PFSK-1 (cell line): ENCODE results near the gene HDGFL2.

Source experiments
- FOXP2 ChIP-seq: optimal IDR thresholded peaks from 2 replicates; pipeline ENCODE3; 2011; ENCODE audit warnings: borderline replicate concordance, control low read depth, inconsistent platforms; ENCODE audit not compliant: insufficient read depth; ENCODE audit errors: extremely low read length, extremely low read depth
- POLR2AphosphoS5 ChIP-seq: IDR thresholded peaks from 2 replicates; pipeline ENCODE4 v1.6.1; 2012; ENCODE audit warnings: low read depth, mild to moderate bottlenecking, control low read depth, low read length, moderate library complexity
- SIN3A ChIP-seq: IDR thresholded peaks from 2 replicates; pipeline ENCODE4 v1.6.1; 2012; ENCODE audit warnings: mild to moderate bottlenecking, low read length, moderate library complexity, borderline replicate concordance; ENCODE audit not compliant: insufficient read depth
- TAF1 ChIP-seq: IDR thresholded peaks from 2 replicates; pipeline ENCODE4 v1.6.1; 2012; ENCODE audit warnings: low read length, control low read depth, borderline replicate concordance; ENCODE audit not compliant: insufficient read depth
- TF ChIP-seq, protein P1 (sequence below), 2 experiments: IDR thresholded peaks; 2 replicates each; pipeline versions ENCODE4 v1.6.1 to v1.8.0; 2011 to 2012; ENCODE audit warnings: low read depth in 2 of 2, low read length in 2 of 2, control low read depth in 1 of 2, inconsistent platforms in 1 of 2, mild to moderate bottlenecking in 1 of 2, moderate library complexity in 1 of 2; ENCODE audit not compliant: insufficient read depth in 1 of 2

The HDGFL2 gene

GRCh38 chr19:4487572-4487971, 15.5 kb downstream of the HDGFL2 start:
- TF ChIP-seq FOXP2 (no peak), SIN3A (no peak)

DNA sequence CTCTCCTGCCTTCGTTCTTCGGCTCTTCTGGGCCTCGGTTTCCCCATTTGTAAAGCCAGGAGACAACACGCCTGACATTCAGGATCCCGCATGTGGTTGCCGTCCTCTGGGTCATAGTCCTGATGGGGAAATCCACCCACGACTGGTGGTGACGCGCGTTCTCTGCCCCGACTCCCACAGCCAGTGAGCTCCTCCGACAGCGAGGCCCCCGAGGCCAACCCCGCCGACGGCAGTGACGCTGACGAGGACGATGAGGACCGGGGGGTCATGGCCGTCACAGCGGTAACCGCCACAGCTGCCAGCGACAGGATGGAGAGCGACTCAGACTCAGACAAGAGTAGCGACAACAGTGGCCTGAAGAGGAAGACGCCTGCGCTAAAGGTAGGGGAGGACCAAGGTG, 16.4 kb downstream of the HDGFL2 start:
- no peak for TF ChIP-seq SIN3A
- TF ChIP-seq, protein P1, sequence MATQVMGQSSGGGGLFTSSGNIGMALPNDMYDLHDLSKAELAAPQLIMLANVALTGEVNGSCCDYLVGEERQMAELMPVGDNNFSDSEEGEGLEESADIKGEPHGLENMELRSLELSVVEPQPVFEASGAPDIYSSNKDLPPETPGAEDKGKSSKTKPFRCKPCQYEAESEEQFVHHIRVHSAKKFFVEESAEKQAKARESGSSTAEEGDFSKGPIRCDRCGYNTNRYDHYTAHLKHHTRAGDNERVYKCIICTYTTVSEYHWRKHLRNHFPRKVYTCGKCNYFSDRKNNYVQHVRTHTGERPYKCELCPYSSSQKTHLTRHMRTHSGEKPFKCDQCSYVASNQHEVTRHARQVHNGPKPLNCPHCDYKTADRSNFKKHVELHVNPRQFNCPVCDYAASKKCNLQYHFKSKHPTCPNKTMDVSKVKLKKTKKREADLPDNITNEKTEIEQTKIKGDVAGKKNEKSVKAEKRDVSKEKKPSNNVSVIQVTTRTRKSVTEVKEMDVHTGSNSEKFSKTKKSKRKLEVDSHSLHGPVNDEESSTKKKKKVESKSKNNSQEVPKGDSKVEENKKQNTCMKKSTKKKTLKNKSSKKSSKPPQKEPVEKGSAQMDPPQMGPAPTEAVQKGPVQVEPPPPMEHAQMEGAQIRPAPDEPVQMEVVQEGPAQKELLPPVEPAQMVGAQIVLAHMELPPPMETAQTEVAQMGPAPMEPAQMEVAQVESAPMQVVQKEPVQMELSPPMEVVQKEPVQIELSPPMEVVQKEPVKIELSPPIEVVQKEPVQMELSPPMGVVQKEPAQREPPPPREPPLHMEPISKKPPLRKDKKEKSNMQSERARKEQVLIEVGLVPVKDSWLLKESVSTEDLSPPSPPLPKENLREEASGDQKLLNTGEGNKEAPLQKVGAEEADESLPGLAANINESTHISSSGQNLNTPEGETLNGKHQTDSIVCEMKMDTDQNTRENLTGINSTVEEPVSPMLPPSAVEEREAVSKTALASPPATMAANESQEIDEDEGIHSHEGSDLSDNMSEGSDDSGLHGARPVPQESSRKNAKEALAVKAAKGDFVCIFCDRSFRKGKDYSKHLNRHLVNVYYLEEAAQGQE (IDR thresholded peaks at IDR 0.05; ENCODE audit: insufficient read depth in 1 of 2, low read depth in 2 of 2, low read length in 2 of 2), result no peak
- no peak for TF ChIP-seq POLR2AphosphoS5
- no peak for TF ChIP-seq TAF1
- no peak for TF ChIP-seq FOXP2

GRCh38 chr19:4491446-4491845, 19.3 kb downstream of the HDGFL2 start:
- TF ChIP-seq POLR2AphosphoS5, result no peak
- TF ChIP-seq, protein P1 (IDR thresholded peaks at IDR 0.05; ENCODE audit: insufficient read depth in 1 of 2, low read depth in 2 of 2, low read length in 2 of 2), result no peak
- TF ChIP-seq TAF1, result no peak
- TF ChIP-seq FOXP2, result no peak
- no peak for TF ChIP-seq SIN3A

GRCh38 chr19:4492337-4493103, 20.4 kb downstream of the HDGFL2 start:
- TF ChIP-seq TAF1 (no peak), FOXP2 (no peak), POLR2AphosphoS5 (no peak), SIN3A (no peak)
- TF ChIP-seq, protein P1 (IDR thresholded peaks at IDR 0.05; ENCODE audit: insufficient read depth in 1 of 2, low read depth in 2 of 2, low read length in 2 of 2), result no peak

DNA sequence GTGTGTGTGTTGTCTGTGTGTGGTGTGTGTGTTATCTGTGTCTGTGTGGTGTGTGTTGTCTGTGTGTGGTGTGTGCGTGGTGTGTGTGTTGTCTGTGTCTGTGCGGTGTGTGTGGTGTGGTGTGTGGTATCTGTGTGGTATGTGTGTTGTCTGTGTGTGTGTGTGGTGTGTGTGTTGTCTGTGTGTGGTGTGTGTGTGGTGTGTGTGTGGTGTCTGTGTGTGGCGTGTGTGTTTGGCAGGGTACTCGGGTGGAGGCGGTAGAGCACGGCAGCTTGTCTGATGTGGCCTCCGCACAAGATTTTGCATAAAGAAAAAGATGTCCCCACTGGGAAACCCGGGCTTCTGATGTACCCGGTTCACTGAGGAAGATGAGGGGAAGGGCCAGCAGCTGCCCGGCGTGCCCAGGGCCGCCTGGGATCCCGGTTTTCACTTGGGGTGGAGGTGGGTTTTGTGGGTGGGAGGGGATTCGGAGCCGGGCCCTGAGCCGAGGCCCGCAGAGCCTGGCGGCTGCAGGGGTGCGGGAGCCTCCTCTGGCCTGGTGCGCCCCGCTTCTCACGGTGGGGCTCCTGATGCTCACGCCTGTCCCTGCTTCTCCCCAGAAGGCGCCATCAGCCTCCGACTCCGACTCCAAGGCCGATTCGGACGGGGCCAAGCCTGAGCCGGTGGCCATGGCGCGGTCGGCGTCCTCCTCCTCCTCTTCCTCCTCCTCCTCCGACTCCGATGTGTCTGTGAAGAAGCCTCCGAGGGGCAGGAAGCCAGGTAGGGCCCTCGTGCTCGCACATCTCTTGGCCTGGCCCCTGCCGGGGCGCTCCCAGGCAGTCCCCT, 21.2 kb downstream of the HDGFL2 start:
- TF ChIP-seq SIN3A (no peak), POLR2AphosphoS5 (no peak), TAF1 (no peak), FOXP2 (no peak)
- TF ChIP-seq, protein P1 (IDR thresholded peaks at IDR 0.05; ENCODE audit: insufficient read depth in 1 of 2, low read depth in 2 of 2, low read length in 2 of 2), result no peak
